ENCODE results near the gene TEF.

- TF ChIP-seq CTCF (IDR thresholded peaks at IDR 0.05) (no peak), POLR2A (IDR thresholded peaks at IDR 0.05) (no peak)
These were observed 5.6 kb downstream of the TEF start for GRCh38 chr22:41387341-41387740.

Data from thyroid gland (tissue), 4 donors.